Fibroblast of pulmonary artery (primary cell): ENCODE data around the gene IKZF2.

ENCODE experiments used
- DNase-seq: peaks from one replicate; pipeline ENCODE4 v3.0.0-alpha.2; 2010; ENCODE audit warnings: low read depth
- H3K4me3 ChIP-seq: replicated peaks from 2 replicates; pipeline ENCODE4 v1.5.1; 2011; ENCODE audit warnings: low read depth, mild to moderate bottlenecking, control low read depth, low read length, moderate library complexity
- CTCF ChIP-seq: IDR thresholded peaks from 2 replicates; pipeline ENCODE4 v1.5.1; 2011; ENCODE audit warnings: mild to moderate bottlenecking, control low read depth, low read length, inconsistent platforms; ENCODE audit errors: missing control alignments

Gene IKZF2

GRCh38 chr2:213156717-213157116 lies 5.3 kb upstream of the IKZF2 start:
- H3K4me3 ChIP-seq, result no peak overlapping the region
- no peak for TF ChIP-seq CTCF
- DNase-seq, result no peak

- H3K4me3 ChIP-seq, result peak overlapping the region; percentile 63
- no peak for TF ChIP-seq CTCF
- no peak for DNase-seq
These were observed 1.5 kb upstream of the IKZF2 start for GRCh38 chr2:213152888-213153287.

DNA sequence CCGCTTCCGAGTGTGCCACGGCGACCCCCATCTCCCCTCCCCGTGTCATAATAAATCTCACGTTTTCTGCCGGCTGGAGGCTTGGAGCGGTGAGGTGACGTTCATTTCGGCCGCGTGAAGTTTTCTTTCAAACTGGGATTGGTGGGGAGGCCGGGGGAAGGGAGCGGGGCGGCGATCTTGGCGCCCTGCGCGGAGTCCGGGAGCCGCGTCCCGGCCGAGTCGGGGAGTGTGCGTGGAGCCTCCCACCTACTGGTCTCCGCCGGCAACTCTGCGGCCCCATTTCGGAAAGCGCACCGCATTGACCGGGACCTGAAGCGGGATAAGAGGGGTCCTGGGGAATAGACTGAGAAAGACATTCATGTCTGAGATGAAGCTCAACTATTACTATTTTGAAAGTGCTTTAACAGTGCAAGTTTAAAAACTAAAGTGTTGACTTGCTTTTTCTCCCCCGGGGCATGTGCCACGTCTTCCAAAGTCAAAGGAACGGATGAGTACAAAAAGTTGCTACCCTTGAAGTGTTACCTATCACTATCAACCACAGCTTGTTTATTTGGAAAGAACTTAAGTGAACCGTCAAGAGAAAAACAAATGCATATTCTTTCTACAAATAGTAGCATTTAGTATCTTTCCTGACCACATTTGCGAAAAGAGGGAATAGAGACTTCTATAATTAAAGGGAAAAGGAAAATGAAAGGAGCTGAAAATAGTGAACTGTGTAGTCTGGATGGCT lies 818 bp upstream of the IKZF2 start:
- peak overlapping the region; percentile 63 for H3K4me3 ChIP-seq
- TF ChIP-seq CTCF, result peak; percentile 39
- DNase-seq, result peak; percentile 80

DNA sequence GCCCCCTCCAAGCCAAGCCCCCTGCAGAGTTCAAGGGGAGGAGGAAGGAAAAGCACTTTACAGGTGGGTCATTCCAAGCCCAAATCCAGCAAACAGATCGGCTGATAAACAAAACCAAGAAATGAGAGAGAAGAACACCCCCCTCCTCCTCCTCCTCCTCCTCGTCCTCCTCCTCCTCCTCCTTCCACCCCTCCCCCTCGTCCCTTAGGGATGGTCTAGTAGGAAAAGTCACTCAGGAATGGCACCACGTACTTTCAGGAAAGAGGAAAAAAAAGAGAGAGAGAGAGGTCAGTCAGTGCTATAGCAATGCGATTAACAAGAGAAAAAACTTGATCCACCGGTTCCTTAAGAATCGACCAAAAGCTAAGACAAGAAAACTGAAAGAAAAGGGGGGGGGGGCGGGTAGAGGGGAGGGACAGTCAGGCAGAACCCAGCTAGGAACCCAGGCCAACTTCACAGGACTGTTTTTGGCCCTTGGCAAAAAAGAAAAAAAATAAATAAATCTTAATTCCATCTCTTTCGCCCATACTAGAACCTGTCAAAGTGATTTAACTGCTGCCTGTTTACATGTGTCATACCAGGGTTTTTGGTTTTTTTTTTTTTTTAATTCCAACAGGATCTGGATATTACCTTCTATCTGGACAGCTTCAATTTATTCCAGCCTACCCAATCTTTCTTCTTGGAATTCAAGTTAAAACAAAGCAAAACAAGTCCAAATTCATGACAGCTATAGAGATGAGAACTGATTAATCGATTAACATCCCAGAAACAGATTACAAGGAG lies 906 bp downstream of the IKZF2 start:
- H3K4me3 ChIP-seq, result peak overlapping the region; percentile 63
- no peak for TF ChIP-seq CTCF
- peak; percentile 25 for DNase-seq

GRCh38 chr2:213149949-213150314 lies 1.5 kb downstream of the IKZF2 start:
- TF ChIP-seq CTCF, result no peak
- peak overlapping the region; percentile 63 for H3K4me3 ChIP-seq
- no peak for DNase-seq

- peak; percentile 15 for DNase-seq
- no peak for TF ChIP-seq CTCF
- peak overlapping the region; percentile 63 for H3K4me3 ChIP-seq
These were observed 2.0 kb downstream of the IKZF2 start for GRCh38 chr2:213149294-213149875.
